ENCODE results near the gene FCN3. TPM values are rescaled to one million over a fixed set of nuclear protein-coding genes. Genes with fewer than 3 reads are reported as not detected.

FCN3 gene
- total RNA-seq, 1 experiment from 2014 or later = 0.22 TPM

- H3K27me3 ChIP-seq (ENCODE audit: insufficient read depth, low read length) = no peaks in the 10 kb centered on the region; the same call in 1 of the 2 replicates
- Mint-ChIP-seq H3K36me3 (ENCODE audit: insufficient read depth in 1 of 3, low read depth in 3 of 3) (peaks cover 10 to 27% (median 20%) of the 10 kb centered on the region in 3 experiments; a peak in 6 of 7 replicates), H3K4me1 (peaks cover 14 to 15% of the 10 kb centered on the region in 2 experiments), H3K9me3 (no peaks in the 10 kb centered on the region), H3K27ac (peak overlapping the region; percentile 94 to 98 (median 97)), H3K4me3 (peak overlapping the region; percentile 96 to 99), H3K27me3 (ENCODE audit: low read depth) (peaks cover 1% of the 10 kb centered on the region)
- no peak overlapping the region for H2AK5ac ChIP-seq (ENCODE audit: insufficient read length, low read length)
- H3K14ac ChIP-seq (ENCODE audit: insufficient read depth, low read length) = peak overlapping the region; percentile 74; the same call in 1 of the 2 replicates
- no peak for TF ChIP-seq CTCF (conservative IDR thresholded peaks at IDR 0.05)
- H2BK12ac ChIP-seq (ENCODE audit: insufficient read length, low read depth, low read length) = no peak overlapping the region
- peak overlapping the region; percentile 95 for H3K4me2 ChIP-seq (ENCODE audit: insufficient read depth, insufficient read length, low read length)
- no peaks in the 10 kb centered on the region for H4K20me1 ChIP-seq (ENCODE audit: control insufficient read depth, insufficient read depth, insufficient read length)
- peak overlapping the region; percentile 98 for H3K9ac ChIP-seq (ENCODE audit: extremely low read depth, insufficient read length, low read length)
- no peak overlapping the region for H3K4ac ChIP-seq (ENCODE audit: low read depth, low read length)
- H2BK15ac ChIP-seq (ENCODE audit: low read depth, low read length) = 0 out of 2 replicates have a peak overlapping the region, but pooled peaks have one; percentile 56
- H4K8ac ChIP-seq (replicated peaks; ENCODE audit: insufficient read length, low read depth, low read length) = no peak overlapping the region
- WGBS (ENCODE audit: extremely low coverage, insufficient read length, low lambda C conversion rate) = no CpG with 5 or more reads among the region's 10 CpGs
- H4K91ac ChIP-seq (ENCODE audit: insufficient read length, low read depth, low read length) = no peak overlapping the region
- no peak overlapping the region for H4K5ac ChIP-seq (ENCODE audit: insufficient read length, low read depth, low read length)
- DNase-seq = no peak
- peaks cover 10% of the 10 kb centered on the region for H3K23me2 ChIP-seq (ENCODE audit: insufficient read length, low read depth, low read length, poor library complexity, severe bottlenecking)
- no peak overlapping the region for H2BK20ac ChIP-seq (ENCODE audit: low read depth, low read length, poor library complexity, severe bottlenecking)
- H3K4me1 ChIP-seq (ENCODE audit: insufficient read depth, low read length) = no peaks in the 10 kb centered on the region
- no peak overlapping the region for H2AFZ ChIP-seq (ENCODE audit: low read length)
- H2BK120ac ChIP-seq (ENCODE audit: low read depth, low read length, poor library complexity, severe bottlenecking) = no peak overlapping the region
- H3K79me1 ChIP-seq (ENCODE audit: insufficient read depth, low read depth, low read length, poor library complexity, severe bottlenecking) = no peaks in the 10 kb centered on the region
- no peak overlapping the region for H2BK5ac ChIP-seq (ENCODE audit: insufficient read length, low read length)
- H3T11ph ChIP-seq (ENCODE audit: low read length) = no peak overlapping the region
- H3K56ac ChIP-seq (ENCODE audit: insufficient read length, low read depth, low read length) = no peak overlapping the region
- H3K27ac ChIP-seq (ENCODE audit: insufficient read length, low read depth, low read length) = no peak overlapping the region
- no peaks in the 10 kb centered on the region for H3K9me3 ChIP-seq (ENCODE audit: control insufficient read depth, low read depth, low read length)
- H3K23ac ChIP-seq (ENCODE audit: insufficient read length, low read depth, low read length) = no peak overlapping the region
- peaks cover 8% of the 10 kb centered on the region; the same call in 1 of the 2 replicates for H3K79me2 ChIP-seq (ENCODE audit: insufficient read depth, low read length)
- peak overlapping the region; percentile 89 for H3K18ac ChIP-seq (ENCODE audit: insufficient read length, low read depth, low read length)
Measured at GRCh38 chr1:27322569-27323240, 51.9 kb downstream of the FCN3 start.

Measured in H9 (cell line).